ENCODE results near the gene ILK.

Gene ILK

DNA sequence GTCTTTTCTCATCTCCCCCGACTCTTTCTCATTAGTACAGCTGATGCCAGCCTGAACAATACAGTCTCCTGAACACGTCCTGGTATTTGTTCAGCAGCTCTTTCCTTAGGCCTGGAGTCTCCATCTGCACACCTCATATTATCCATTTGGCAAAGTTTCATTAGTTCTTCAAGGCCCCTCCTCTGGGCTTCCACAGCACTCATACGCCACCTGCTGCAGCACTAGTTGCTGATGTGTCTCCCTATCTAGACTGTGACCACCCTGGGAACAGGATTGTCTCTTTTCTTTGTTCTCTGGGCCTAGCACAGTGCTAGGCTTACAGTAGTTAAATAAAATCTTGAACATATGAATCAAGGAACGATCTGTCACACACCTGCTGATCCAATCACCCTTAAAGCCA lies 34.9 kb downstream of the ILK start:
- DNase-seq = no peak

DNA sequence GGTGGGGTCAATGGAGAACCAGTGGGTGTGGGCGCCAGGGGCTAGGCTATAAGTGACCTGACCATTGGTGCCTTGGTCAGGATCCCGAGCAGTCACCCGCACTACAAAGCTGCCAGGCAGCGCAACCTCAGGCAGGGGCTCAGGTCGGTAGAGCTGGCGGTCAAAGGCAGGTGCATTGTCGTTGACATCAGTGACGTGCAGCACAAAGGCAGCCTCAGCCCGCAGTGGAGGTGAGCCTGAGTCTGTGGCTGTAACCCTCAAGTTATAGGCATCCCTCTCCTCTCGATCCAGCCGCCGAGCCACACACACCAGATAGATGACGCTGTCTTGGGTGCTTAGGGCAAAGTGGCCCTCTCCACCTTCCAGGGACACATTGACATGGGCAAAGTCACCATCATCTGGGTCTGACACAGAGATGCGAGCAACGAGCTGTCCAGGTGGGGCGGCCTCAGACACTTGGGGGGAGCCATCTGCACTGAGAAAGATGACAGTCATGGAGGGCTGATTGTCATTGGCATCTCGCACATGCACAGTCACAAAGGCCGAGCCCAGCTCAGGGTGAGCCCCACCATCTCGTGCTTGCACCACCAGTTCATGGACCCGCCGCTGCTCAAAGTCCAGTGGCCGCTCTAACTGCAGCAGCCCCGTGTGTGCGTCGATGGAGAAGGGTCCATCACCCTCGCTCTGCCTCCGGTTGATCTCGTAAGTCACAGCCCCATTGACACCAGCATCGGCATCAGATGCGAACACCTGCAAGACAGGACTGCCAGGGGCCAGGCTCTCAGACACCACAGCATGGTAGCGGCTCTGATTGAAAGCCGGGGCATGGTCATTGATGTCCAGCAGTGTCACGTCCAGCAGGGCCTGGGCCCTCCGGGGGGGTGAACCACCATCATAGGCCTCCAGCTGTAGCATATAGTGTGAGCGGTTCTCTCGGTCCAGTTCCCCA lies 36.7 kb downstream of the ILK start:
- DNase-seq = no peak

DNA sequence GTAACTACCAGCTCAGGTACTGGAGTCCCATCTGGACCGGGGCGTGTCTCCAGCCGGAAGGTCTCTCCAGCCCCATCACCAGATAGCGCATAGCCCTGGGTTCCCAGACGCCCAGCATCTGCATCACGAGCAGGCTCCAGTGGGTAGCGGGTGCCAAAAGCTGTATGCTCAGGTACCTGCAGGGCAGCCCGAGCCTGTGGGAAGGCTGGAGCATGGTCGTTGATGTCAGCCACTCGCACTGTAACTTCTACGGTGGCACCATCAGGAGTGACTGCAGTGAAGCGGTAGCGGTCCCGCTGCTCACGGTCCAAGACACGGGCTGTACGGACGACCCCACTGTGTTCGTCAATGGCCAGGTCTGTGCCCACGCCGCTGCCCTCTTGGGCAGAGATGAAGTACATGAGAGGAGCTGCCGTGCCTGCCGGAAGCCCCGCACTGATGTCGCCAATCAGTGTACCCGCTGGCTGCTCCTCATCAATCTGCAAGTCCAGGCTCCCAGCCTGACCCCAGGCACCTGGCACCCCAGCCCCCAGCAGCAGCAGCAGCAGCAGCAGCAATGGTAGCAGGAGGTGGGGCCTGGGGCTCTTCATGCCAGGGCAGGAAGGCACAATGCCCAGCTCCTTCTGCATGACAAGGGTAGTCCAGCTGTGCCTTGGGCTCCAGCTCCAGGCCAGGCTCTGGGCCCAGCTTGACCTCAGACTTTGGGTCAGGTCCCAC lies 37.6 kb downstream of the ILK start:
- DNase-seq = no peak

DNA sequence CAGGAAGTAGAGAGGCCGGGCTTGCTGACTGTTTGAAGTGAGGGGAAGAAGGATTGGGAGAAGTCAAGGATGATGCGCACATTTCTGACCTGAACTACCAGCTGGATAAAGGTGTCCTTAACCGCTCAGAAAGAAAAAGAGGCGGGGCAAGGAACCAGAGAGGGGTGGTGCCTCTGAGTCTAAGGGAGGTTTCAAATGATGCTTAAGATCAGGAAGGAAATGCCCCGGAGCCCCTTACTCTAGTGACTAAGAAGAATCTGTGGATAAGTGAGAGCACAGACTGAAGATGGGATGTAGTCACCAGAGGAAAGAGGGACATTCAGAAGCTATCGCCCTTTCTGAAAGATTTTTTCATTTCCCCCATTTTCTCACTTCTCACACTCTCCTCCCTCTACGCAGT lies 39.4 kb downstream of the ILK start:
- no peak for DNase-seq

DNA sequence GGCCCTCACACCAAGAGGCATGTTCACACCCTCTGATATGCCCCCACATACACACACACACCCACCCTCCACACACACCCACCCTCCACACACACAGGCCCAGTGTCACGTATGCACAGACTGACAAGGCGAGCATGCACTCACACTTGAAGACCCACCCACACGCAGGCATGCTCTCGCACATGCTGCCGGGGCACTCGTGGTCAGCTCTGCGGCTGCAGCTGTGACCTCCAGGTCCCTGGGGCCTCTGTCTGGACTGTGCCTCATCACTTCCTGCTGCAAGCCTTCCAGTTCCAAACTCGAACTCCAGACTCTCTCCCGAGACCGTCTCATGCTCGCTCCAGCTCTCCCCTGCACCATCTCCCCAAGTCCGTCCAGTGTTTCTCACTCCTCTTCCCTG lies 42.5 kb downstream of the ILK start:
- peak; percentile 30 for DNase-seq

DNA sequence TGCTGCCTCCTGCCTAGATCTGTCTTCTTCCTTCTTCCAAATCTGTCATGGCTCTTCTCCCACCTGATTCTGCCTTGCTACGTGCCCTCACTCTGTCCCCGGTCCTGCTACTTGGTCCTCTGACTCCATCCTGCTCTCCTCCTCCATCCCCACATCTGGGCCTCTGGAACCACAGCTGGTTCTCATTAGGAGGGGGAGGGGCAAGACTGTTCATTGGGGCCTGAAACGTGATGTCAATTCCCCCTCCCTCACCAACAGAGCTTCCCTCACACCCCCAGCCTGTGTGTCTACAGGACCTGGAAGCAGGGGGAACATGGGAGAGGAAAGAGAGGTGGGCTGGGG lies 43.0 kb downstream of the ILK start:
- DNase-seq = peak; percentile 89

DNA sequence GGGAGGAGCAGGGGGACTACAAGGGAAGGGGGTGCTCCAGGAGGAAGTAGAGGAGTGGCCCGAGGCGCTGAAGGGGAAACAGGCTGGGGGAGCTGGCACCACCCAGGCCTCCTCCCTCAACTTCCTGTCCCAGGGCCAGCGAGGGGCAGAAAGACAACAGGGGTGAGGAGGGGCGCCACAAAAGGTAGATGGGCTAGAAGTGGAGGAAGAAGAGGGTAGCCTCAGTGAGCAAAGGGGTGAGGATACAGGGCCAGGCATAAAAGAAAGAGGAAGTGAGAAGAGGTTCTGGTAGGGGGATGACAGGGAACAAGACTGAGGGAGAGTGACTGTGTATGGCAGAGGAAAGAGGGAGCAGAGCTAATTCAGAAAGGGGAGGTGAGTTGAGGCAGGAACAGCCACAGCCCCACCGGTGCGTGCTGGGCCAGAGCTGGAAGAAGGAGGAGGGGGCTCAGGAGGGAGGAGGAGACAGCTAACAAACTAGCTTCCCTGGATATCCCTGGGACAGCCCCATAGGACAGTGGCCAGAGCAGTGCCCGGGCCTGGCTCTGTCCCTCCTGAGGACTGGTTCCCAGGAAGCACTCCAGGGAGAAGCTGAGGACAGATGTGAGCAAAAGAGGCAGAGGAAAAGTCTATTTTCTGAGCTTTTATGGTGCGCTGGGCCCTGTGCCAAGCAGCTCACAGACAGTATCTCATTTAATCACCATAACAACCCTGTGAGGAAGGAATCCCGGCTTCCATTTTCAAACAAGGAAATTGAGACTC lies 43.5 kb downstream of the ILK start:
- peak; percentile 49 for DNase-seq

DNA sequence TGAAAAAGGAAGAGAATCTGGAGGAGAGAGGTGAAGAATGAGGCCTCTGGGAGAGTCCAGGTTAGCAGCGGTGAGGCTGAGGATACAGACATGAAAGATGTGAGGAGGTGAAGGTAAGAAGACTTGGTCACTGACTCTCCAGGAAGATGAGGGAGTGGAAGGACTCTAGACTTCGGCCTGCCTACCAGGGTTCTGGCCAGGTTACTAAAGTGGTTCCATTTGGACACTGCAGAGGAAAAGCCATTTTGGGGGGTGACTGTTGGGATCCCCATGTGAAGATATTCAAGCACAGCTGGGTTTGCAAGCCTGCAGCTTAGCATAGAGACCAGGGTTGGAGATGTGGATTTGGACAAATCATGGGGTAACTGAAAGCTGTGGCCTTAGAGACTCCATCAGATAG lies 44.3 kb downstream of the ILK start:
- no peak for DNase-seq

DNA sequence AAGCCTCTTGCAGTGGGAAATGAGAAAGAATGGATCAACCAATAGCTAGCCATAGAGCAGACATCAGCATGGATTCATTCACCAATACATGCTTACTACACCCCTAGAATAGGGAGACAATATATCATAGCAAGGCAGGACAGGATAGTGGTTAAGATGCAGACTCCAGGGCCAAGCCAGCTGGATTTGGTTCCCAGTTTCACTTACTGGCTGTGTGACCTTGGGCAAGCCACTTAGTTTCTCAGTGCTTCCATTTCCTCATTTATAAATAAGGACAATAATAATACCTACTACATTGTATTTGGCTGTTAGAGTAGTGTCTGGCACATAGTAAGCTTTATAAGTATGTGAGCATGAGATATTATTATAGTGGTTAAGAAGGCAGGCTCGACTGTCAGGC lies 44.9 kb downstream of the ILK start:
- no peak for DNase-seq

DNA sequence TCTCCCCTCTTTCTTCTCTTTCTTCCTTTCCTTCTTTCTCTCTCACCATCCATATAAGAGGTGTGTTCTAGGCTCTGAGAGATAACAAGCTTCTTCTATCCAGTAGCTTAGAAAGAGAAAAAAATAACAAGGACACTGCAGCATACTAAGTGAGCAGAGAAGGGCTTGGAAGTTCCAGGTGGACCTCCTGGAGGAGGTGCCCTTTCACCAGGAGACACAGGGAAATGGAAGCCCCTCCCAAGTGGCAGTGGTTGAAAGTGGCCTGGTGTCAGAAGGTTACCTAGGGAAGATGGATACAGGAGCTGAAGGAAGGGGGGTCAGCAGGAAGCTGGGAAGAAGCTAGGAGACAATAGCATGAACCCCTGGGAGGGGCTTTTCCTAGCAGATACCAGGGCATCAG lies 46.5 kb downstream of the ILK start:
- no peak for DNase-seq

DNA sequence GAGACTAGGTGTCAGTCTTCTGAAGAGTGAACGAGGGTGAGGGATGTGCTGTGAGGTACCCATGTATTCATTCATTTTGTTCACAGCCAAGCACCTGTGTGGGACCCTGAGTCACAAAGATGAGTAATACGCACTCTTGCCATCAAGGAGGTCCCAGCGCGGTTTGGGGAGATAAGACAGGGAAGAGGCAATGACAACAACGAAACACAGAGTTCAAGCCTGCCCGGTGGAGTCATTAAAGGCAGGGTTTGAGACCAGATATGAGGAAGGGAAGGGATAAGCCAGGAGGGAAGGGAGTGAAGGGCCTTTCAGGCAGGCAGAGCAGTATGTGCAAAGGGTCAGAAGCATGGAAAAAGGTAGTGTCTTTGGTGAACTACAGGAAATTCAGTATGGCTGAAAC lies 47.4 kb downstream of the ILK start:
- DNase-seq = no peak

DNA sequence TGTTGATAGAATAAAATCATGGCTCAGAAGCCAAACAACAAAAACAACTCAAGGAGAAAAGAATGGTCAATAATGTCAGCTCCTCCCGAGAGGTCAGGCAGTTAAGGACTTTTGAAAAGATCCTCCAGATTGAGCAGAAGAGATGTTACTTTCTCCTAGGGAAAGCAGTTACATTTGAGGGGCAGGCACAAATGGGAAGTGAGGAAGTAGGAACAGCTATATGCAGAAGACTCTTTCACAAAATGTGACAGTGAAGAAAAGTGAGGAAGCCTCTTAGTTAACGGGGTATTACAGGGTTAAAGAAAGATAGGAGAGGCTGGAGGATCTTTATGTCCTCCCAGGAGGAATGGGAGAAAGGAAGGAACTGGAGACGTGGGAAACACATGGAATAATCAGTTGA lies 48.6 kb downstream of the ILK start:
- DNase-seq = no peak

DNA sequence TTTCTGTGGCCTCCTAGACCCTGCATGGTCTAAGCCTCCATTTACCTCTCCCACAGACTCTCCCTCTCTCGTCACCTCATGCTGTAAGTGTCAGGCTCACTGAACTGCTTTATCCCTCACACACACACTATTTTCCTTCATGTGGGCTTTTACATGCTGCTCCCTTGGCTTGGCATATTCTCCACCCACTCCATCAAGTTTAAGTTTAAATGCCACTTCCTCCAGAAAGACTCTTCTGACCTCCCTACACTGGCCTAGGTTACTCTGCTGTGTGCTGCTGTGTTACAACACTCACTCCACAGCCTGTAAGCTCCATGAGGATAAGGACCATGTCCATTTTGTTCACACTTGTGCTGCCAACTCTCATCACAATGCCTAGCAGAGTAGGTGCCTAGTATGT lies 49.5 kb downstream of the ILK start:
- DNase-seq = no peak

DNA sequence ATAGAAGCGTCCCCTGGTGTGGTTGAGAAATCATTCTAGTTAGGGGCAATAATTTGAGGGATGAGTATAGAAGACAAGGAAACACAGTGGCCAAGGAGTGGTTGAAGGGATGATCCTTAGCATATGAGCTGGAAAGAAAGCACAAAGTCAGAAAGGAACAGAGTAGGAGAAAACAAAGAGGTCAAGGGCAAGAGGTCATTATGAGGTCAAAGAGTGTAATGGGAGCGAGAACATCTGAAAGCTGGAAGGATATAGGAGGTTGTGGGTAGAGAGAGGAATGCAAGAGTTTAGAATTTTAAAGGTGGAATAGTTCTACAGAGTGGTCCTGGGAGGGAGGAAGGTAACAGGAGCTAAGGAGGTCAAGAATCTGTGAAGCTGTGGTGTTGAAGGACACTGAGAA lies 50.1 kb downstream of the ILK start:
- peak; percentile 3 for DNase-seq

DNA sequence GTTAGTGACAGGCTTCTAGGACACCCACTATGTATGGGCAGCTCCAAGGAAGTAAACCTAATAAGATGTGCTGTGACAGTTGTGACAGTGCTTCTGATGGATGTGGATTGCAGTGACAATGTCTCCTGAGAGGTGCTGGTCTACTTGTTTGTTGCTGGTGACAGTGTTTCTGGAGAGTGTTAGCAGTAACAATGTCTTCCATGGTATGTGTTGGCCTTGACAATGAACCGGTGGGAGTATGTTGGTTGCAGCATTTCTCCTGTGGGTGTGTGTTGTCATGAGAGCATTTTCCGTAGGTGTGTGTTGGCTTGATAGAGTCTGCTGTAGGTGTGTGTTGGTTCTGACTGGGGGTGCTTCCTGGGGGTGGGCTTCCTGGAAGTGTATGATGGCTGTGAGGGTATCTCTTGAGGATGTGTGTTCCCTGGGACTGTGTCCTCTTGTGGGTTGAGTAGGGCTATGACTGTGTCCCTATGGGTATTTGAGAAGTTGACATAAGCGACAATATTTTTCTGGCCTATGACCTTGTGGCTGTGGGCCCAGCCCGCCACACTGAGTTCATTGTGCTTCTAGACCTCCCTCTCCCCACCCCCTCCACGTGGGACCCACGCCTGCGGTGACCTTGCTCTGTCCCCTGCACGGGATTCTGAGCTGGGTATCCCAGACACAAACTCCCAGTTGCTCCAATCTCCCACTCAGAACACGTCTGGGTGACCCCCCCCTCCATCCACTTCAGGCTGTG lies 50.9 kb downstream of the ILK start:
- DNase-seq = peak; percentile 24

DNA sequence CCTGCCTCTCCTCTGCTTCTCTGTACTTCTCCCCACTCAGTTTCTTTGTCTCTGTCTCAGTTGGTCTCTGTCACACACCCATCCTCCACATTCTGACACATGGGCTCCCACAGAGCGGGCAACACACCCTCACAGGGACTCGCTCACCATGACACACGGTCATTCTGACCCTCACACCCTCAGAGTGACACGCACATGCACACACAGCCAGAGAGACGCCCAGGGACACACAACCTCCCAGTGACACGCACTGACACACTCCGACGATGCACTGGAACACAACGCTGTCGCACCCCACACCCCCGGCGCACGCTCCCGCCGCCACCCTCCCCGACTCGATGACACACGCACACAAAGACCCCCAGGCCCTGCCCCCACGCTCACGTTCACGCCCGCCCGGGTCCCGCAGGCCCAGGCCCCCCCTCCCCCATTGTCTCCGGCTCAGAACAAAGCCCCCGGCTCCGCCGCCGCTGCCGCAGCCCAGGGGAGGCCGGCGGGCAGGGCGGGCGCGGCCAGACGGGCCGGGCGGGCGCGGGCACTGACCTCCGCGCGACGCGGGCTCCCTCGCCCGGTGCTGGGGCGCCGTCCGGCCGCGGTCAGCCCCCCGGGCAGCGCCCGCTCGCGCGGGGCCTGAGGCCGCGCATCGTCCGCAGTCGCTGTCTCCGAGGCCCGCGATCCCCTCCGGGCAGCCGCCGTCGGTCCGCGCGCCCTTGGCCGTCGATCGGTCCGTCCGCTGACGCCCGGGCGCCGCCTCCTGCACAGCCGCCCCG lies 51.6 kb downstream of the ILK start:
- peak; percentile 82 for DNase-seq

DNA sequence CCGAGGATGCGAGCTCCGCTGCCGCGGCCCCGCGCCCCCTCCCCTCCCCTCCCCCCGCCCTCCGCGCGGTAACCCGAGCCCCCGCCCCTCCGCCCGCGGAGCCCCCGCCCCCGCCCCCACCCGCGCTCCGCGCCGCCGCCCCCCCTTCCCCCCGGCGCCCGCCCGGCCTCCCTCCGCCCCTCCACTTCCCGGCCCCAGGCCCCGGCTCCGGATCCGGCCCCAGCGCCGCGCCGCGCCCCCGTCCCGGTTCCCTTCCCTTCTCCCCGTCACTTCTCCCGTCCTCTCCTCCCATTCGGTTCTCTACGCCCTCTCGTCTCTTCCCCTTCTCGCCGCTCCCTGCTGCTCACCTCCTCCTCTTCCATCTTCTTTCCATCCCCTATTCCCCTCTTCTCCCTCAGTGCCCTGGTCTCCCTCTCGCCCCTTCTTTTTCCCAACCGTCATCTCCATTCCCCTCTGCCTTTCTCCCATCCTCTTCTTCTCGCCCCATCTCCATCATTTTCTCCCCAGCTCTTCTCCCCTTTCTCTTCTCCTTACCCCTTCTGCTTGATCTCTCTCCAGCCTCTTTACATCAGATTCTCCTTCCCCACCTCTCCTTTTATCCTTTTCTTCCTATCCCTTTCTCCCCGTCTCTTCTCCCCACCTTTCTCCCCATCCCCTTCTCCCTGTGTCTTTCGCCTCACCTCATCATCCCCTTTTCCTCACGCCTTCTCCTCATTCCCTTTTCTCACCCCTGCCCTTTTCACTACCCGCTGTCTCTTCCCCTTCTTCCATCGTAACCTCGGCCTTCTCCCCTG lies 52.4 kb downstream of the ILK start, which contains the start of gene DCHS1:
TSS of gene DCHS1 (minus strand) at position 20 of the 794 bp plus-strand sequence. CDS start 14,196 bp downstream, outside the sequence.
- DNase-seq = peak; percentile 82

DNA sequence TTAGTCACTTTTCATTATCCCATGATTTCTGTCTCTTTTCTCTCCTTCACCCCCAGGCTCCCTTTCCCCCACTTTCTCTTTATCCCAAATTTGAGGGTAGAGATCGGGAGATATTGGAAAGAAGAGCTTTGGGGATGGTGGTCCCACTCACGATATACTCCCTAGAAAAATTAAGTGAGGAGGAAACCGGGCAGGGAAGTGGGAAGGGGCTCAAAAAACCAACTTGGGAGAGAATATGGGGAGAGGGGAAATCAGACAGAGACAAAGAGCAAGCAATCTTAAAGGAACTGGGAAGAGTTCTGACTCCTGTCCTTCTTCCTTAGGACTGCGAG lies 53.0 kb downstream of the ILK start:
- no peak for DNase-seq

DNA sequence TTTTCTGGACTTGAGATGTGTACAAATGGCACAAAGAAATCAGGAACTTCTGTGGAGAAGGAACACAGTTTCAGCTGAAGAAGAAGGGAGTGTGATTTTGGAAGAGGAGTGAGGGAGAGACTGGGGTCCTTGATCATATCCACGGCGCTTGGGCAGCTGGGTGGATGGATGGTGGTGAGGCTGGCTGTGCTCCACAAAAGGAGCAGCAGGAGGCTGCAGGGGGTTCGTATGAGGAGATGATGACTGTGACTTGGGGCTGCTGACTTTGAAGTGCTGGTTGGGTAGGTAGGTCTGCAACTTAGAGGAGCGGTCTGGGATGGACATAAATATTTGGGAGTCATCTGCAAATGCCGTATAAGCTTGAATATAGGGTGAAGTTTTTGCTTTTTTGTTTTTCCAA lies 53.4 kb downstream of the ILK start:
- DNase-seq = peak; percentile 39

DNA sequence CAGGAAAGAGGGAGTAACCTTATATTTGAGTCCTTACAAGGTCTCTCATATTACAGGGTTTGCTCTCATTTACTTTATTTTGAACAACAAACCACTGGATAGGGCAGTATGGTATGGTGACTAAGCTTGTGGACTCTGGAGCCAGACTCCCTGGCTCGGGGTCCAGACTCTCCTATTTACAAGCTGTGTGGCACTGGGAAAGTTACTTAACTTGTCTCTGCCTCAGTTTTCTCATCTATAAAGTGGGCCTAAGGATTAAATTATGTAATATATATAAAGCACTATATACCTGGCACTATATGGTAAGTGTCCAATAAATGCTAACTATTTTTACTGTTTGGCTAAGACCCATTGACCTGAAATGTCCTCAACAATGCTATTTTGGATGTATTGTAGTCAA lies 53.8 kb downstream of the ILK start:
- no peak for DNase-seq

DNA sequence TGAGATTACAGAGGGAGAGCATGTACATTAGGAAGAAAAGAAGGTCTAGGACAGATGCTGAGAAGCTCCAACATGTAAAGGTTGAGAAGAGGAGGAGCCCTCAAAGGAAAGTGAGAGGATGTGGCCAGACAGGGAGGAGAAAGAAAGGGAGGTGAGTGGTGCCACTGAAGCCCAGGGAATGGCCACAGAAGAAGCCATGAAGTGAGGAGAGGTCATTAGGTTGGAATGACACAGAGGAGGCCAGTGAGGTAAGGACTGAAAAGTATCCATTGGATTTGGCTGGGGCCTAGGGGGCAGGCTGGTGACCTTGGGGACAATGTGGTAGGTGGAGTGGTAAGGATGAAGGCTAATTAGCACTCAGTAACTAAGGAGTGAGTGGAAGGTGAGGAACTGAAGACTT lies 55.1 kb downstream of the ILK start:
- DNase-seq = no peak
